HG02571 (cell line): Measurements from ENCODE around the gene CTPS1.

Experiments used
- ATAC-seq: cut with Tn5 transposase; IDR thresholded peaks from one replicate; pipeline ENCODE4 v1.9.1; 2021; ENCODE audit warnings: mild to moderate bottlenecking, moderate library complexity; ENCODE audit not compliant: unreplicated experiment

Gene CTPS1

DNA sequence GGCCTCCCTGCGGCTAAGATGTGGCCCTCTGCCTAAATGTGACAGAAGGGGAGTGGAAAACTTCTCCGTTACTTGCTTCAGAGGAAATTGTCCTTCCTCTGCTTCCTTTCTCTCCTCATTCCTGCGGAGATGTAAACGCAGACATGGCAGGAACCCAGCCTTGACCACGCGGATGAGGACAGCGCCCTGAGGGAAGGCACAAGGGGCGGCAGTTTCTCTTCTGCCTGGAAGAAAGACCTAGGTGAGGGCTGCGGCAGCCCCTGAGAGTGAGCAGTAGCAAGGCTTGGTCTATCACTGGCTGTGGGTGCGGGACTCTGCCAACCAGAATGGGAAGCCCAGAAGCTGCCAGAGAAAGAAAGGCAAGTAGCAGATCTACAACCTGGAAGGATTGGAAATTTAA is 14.0 kb upstream of the CTPS1 start:
- ATAC-seq: no peak

DNA sequence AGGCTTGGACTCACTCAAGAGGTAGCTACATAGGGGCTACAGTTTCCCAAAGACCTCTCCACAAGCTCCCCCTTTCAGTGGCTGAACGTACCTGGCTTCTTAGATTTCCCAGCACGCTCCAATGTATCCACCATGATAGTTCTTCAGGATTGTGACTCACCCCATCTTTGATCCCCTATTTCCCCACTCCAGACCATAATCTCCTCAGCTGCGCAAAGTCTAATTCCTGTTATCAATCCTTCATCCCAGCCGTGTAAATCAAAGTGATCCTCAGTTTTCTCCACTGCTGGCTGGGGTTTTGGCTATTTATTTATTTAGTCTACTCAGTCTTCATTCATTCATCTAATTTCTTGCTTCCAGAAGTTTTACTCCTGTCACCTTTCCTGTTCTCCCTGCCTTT is 13.1 kb upstream of the CTPS1 start:
- ATAC-seq: no peak

DNA sequence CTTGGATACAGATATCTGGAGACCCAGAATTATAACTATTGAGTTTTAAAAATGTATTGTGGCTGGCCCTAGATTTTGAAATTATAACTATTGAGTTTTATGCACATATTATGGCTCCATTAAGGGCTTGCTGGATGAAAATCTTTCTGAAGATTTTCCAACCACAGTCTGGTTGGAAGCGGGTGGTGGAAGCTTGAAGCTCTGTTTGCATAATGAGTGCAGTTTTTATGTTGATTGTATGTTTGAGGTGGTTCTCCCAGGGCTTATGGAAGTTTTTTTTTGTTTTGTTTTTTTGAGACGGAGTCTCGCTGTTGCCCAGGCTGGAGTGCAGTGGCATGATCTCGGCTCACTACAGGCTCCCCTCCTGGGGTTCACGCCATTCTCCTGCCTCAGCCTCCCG is 10.1 kb upstream of the CTPS1 start:
- ATAC-seq: no peak

DNA sequence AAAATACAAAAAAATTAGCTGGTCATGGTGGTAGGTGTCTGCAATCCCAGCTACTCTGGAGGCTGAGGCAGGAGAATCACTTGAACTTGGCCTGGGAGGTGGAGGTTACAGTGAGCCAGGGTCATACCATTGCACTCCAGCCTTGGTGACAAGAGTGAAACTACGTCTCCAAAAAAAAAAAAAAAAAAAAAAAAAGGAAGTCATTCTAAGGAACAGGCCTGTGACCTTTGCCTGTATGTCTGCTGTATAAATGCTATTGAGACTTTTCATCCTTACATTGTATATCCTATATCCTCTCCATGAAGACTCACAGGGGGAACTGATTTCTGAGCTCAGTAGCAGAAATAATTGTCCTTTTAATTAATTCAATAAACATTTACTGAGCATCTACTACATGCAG is 7.5 kb upstream of the CTPS1 start:
- no peak for ATAC-seq

GRCh38 chr1:40973912-40974311 is 5.6 kb upstream of the CTPS1 start:
- no peak for ATAC-seq

- ATAC-seq: no peak
Measured at GRCh38 chr1:40974945-40975344, 4.6 kb upstream of the CTPS1 start.

- no peak for ATAC-seq
Measured at GRCh38 chr1:40976952-40977690, 2.4 kb upstream of the CTPS1 start.

DNA sequence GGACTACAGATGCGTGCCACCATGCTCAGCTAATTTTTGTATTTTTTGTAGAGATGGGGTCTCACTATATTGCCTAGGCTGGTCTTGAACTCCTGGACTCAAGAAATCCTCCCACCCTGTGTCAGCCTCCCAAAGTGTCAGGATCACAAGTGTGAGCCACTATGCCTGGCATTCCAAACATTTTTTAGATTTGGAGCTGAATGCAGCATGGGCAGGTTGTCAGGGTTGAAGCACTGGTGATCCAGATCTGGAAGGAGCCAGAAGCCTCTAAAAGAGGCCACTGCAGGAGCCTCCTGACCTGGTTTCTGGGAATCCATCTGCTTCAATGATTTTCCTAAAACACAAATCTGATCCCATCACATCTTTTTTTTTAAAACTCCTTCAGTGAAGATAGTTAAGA is 1.8 kb upstream of the CTPS1 start:
- no peak for ATAC-seq

GRCh38 chr1:40978886-40979240 is 633 bp upstream of the CTPS1 start:
- ATAC-seq: no peak

DNA sequence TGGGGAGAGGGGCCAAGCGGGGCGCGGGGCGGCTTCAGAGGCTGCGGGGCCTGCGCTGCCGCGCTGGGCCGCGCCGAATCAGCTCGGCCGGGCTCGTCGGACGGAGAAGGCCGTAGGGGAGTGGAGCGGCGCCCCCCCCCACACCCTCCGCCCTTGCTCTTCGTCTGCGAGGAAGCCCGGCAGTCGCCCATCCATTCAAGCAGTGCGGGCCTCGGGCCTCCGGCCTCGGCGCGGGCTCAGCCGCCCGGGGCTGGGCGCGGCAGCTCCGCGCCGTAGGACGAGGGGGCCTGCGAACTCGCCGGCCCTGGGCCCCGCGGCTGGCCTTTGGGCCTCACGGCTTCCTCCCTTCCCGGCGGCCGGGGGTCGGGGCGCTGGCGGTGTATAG is 564 bp downstream of the CTPS1 start:
- ATAC-seq: peak; percentile 23

GRCh38 chr1:40980453-40981121 is 1.1 kb downstream of the CTPS1 start:
- no peak for ATAC-seq

DNA sequence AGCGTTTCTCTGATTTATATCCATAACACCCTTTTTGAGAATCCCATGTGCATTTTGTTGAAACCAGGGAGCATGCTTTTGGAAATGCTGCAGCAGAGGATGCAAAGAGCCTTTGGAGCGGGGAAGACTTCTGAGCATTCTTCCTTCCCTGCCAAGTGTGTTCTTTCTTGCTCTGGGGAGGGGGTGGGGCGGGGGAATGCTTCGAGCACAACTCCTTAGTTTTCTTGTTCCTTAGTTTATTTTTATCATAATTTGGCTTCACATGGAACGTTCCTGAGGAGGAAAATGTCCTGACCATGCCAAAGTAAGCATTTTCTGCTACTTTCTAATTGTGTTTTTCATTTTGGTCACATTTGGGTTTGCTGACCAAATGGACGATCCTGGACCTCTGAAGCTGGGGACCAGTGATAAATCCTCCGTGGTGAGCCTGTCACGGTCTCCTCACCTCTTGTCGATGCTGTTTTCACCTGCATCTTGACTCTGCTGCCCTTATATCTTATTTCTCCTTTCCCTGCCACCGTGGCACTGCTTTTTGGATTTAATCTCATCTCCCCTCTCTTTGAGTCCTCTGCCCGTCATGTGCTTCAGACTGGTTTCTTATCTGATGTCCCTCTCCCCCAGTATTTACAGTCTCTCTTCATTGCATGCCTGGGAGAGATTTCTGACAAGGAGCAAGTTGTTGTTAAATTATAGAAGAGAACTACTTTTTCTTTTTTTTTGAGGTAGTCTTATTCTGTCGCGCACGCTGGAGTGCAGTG is 2.4 kb downstream of the CTPS1 start:
- no peak for ATAC-seq

GRCh38 chr1:40982721-40983120 is 3.2 kb downstream of the CTPS1 start:
- ATAC-seq: no peak

DNA sequence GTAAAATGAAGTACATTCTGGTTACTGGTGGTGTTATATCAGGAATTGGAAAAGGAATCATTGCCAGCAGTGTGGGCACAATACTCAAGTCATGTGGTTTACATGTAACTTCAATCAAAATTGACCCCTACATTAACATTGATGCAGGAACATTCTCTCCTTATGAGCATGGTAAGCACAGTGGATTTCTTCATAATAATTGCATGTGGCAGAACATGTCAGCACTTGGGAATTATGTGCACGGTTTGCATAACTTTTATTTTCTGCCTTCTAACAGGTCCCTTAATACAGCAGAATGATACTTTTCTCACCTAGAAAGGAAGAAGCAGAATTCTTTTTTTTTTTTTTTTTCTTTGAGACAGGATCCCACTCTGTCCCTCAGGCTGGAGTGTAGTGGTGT is 3.8 kb downstream of the CTPS1 start:
- ATAC-seq: no peak

DNA sequence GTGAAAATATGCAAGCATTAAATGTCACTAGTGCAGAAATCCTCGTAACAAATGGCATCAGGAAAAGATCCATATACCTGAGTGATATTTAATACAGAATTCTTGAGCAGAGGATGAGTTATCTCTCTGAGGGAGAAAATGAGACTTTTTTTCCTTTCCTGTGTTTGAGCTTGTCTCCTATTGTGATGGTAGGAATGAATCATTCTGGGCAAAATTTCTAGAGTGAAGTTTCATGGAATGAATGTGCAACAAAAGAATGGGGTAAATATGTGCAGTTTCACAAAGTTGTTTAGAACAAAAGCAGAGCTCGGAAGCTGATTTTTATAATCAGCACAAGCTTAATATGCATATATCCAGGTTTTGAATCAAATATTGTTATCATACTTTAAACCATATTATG is 4.6 kb downstream of the CTPS1 start:
- ATAC-seq: no peak

GRCh38 chr1:40984531-40984930 is 5.0 kb downstream of the CTPS1 start:
- no peak for ATAC-seq

DNA sequence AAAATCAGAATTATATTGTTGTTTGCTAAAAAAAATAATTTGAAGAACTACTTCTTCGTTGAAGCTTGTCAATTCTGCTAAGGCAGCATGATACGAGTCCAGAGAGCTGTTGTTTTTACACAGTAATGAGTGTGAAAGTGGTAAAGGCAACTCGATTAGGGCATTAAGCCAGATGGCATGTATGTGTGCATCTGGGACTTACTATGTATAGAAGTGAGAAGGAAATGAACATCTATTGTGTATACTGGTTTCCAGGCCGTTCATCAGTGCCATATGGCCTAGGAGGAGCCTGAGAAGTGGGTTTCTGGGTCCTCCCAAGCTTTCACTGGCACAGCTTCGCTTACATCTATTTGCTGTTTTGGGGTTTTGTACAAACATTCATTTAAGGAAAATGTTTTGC is 5.7 kb downstream of the CTPS1 start:
- ATAC-seq: no peak

GRCh38 chr1:40985875-40986274 is 6.4 kb downstream of the CTPS1 start:
- ATAC-seq: no peak

GRCh38 chr1:40986328-40986783 is 6.9 kb downstream of the CTPS1 start:
- ATAC-seq: no peak

- ATAC-seq: no peak
Measured at GRCh38 chr1:40986956-40987355, 7.5 kb downstream of the CTPS1 start.

DNA sequence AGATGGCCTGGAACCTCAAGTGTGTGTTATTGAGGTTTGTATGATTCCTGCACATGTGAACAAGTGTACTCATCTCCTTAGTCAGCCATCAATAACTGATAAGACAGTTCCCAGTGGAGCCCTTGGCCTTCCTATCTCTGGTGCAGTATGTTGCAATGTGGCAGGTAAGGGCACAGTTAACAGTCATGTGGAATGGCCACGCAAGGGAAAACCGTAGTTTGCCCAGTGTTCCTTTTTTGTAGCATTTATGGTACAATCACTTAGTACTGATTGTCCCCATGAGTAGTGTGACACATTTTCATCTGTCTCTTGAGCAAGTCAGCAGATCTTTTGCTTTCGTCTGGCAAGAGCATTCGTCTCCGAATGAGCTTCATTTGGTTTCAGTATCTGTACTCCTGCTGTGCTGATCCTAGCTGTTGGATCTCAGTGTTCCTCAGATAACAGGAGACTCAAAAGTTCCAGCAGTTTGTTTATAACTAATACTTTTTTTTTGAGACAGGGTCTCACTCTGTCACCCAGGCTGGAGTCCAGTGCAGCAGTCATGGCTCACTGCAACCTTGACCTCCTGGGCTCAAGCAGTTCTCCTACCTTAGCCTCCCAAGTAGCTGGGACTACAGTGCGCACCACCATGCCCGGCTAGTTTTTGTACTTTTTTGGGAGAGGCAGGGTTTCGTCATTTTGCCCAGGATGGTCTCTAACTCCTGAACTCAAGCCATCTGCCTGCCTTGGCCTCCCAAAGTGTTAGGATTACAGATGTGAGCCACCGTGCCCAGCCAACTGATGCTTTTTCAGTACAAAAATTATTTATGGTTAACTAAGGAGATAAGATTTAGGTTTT is 8.2 kb downstream of the CTPS1 start:
- ATAC-seq: no peak
